IMR-90 (cell line): ENCODE results near the gene SNAP23. TPM values are rescaled to one million over a fixed set of nuclear protein-coding genes. Genes with fewer than 3 reads are reported as not detected.

Source experiments
- ATAC-seq: fragments of 200-7000 bp; cut with Tn5 transposase; 2 replicates; pipeline ENCODE4 v1.9.1; 2020; ENCODE audit warnings: low read depth, mild to moderate bottlenecking, moderate library complexity
- BruUV-seq: library from RNA; stranded (reverse); fragments of 400-500 nt; replicated peaks from 2 replicates; lab custom pipeline; 2021; lab: Mats Ljungman, UMichigan
- CTCF ChIA-PET: fragments of 300-600 bp; formaldehyde crosslinking; extraction: SDS; loops from one replicate; lab custom pipeline; 2021; ENCODE audit warnings: antibody characterized with exemption; lab: Yijun Ruan, JAX
- POLR2A ChIA-PET: fragments of 300-600 bp; sonication (Branson Sonifier 250); formaldehyde crosslinking; loops from one replicate; lab custom pipeline; 2022; ENCODE audit warnings: antibody characterized with exemption; ENCODE audit not compliant: unreplicated experiment; lab: Charles Lee
- DNase-seq: peaks from one replicate; pipeline ENCODE4 v3.0.0; 2013
- H2AFZ ChIP-seq: replicated peaks from 2 replicates; pipeline ENCODE3; 2013; ENCODE audit warnings: low read length, mild to moderate bottlenecking; ENCODE audit not compliant: poor library complexity
- H2AK5ac ChIP-seq: 2 replicates; pipeline ENCODE4 v1.6.1; 2013; ENCODE audit warnings: low read depth, low read length, inconsistent platforms
- H2AK9ac ChIP-seq: replicated peaks from 2 replicates; pipeline ENCODE3; 2013; ENCODE audit warnings: mild to moderate bottlenecking, low read depth, low read length, moderate library complexity; ENCODE audit not compliant: poor library complexity
- H2BK120ac ChIP-seq: 2 replicates; pipeline ENCODE4 v1.6.1; 2013; ENCODE audit warnings: low read depth, low read length, inconsistent platforms
- H2BK15ac ChIP-seq: 3 replicates; pipeline ENCODE4 v1.6.1; 2013; ENCODE audit warnings: low read depth, low read length, inconsistent platforms
- H2BK20ac ChIP-seq: 2 replicates; pipeline ENCODE4 v1.6.1; 2013; ENCODE audit warnings: low read depth, mild to moderate bottlenecking, inconsistent platforms, low read length, moderate library complexity
- H2BK5ac ChIP-seq: 2 replicates; pipeline ENCODE4 v1.6.1; 2013; ENCODE audit warnings: mild to moderate bottlenecking, low read depth, low read length, inconsistent platforms; ENCODE audit not compliant: poor library complexity, severe bottlenecking
- H3K14ac ChIP-seq: replicated peaks from 2 replicates; pipeline ENCODE4 v1.6.1; 2013; ENCODE audit warnings: low read depth, low read length, inconsistent platforms
- H3K18ac ChIP-seq: 2 replicates; pipeline ENCODE4 v1.6.1; 2013; ENCODE audit warnings: low read depth, low read length, control low read depth
- H3K23ac ChIP-seq: 2 replicates; pipeline ENCODE4 v1.6.1; 2013; ENCODE audit warnings: low read depth, low read length, inconsistent platforms
- H3K27ac ChIP-seq: 2 replicates; pipeline ENCODE4 v1.5.1; 2013; ENCODE audit warnings: mild to moderate bottlenecking, control low read depth, low read length; ENCODE audit not compliant: insufficient read depth
- H3K27me3 ChIP-seq: 2 replicates; pipeline ENCODE4 v1.6.1; 2013; ENCODE audit warnings: low read length; ENCODE audit not compliant: control insufficient read depth, insufficient read depth
- H3K36me3 ChIP-seq: 2 replicates; pipeline ENCODE4 v1.6.1; 2013; ENCODE audit warnings: low read length, mixed read lengths; ENCODE audit not compliant: control insufficient read depth, insufficient read depth
- H3K4ac ChIP-seq: 2 replicates; pipeline ENCODE4 v1.6.1; 2013; ENCODE audit warnings: low read depth, low read length, inconsistent platforms
- H3K4me1 ChIP-seq: 2 replicates; pipeline ENCODE4 v1.6.1; 2013; ENCODE audit warnings: low read length, mixed read lengths; ENCODE audit not compliant: control insufficient read depth, insufficient read depth
- H3K4me2 ChIP-seq: 2 replicates; pipeline ENCODE4 v1.6.1; 2013; ENCODE audit warnings: low read depth, mild to moderate bottlenecking, control low read depth, low read length, moderate library complexity
- H3K4me3 ChIP-seq: 2 replicates; pipeline ENCODE4 v1.5.1; 2013; ENCODE audit warnings: low read depth, mild to moderate bottlenecking, control low read depth, low read length, moderate library complexity; ENCODE audit not compliant: insufficient read depth
- H3K56ac ChIP-seq: 2 replicates; pipeline ENCODE4 v1.6.1; 2013; ENCODE audit warnings: low read length, inconsistent platforms; ENCODE audit not compliant: insufficient read depth; ENCODE audit errors: extremely low read depth
- H3K79me1 ChIP-seq, 2 experiments: 2 replicates each; pipeline ENCODE4 v1.6.1; 2013; ENCODE audit warnings: low read length in 2 of 2, inconsistent platforms in 1 of 2, low read depth in 1 of 2
- H3K9ac ChIP-seq: 2 replicates; pipeline ENCODE4 v1.6.1; 2013; ENCODE audit warnings: low read depth, low read length, control low read depth
- H3K9me1 ChIP-seq: 2 replicates; pipeline ENCODE4 v1.6.1; 2013; ENCODE audit warnings: low read length, inconsistent platforms; ENCODE audit not compliant: insufficient read depth
- H3K9me3 ChIP-seq: 2 replicates; pipeline ENCODE4 v1.6.1; 2013; ENCODE audit warnings: low read length; ENCODE audit not compliant: control insufficient read depth, insufficient read depth
- H4K20me1 ChIP-seq: 2 replicates; pipeline ENCODE4 v1.6.1; 2013; ENCODE audit warnings: low read length, inconsistent platforms; ENCODE audit not compliant: insufficient read depth
- H4K5ac ChIP-seq: 2 replicates; pipeline ENCODE4 v1.6.1; 2013; ENCODE audit warnings: mild to moderate bottlenecking, low read depth, low read length, control low read depth
- H4K8ac ChIP-seq, 2 experiments: 2 replicates each; pipeline ENCODE4 v1.6.1; 2013; ENCODE audit warnings: low read depth in 2 of 2, low read length in 2 of 2, control low read depth in 1 of 2, inconsistent platforms in 1 of 2
- H4K91ac ChIP-seq: 2 replicates; pipeline ENCODE4 v1.6.1; 2013; ENCODE audit warnings: low read depth, low read length, inconsistent platforms; ENCODE audit not compliant: insufficient read depth
- RAD21 ChIP-seq: IDR thresholded peaks from 2 replicates; pipeline ENCODE4 v1.6.1; 2012; ENCODE audit warnings: low read length, improper control_type of control experiment
- WGBS, 2 experiments: methylation state at CpG; one replicate each; pipeline versions ENCODE4 v1.1.5 to v1.1.7; 2013; ENCODE audit warnings: missing lambda C conversion rate in 2 of 2; ENCODE audit not compliant: insufficient read length in 1 of 2; ENCODE audit errors: extremely low coverage in 2 of 2; 5-methylcytosine and 5-hydroxymethylcytosine counted together
- dilution Hi-C: fragments of 300-500 bp; cut with HindIII; formaldehyde crosslinking; loops from one replicate; pipeline ENCODE4 v1.14.3; 2018; ENCODE audit warnings: low sequenced_read_pairs; ENCODE audit not compliant: unreplicated experiment
- in situ Hi-C: fragments of 300-500 bp; cut with MboI; formaldehyde crosslinking; loops from 3 replicates; pipeline ENCODE4 v1.14.3; 2019; ENCODE audit warnings: low sequenced_read_pairs, inconsistent platforms, mixed read lengths
- intact Hi-C: fragments of 100-400 bp; cut with micrococcal nuclease; formaldehyde crosslinking; loops from 2 replicates; pipeline ENCODE4 v1.10.0; 2022
- polyA plus RNA-seq, 3 experiments: library from polyadenylated mRNA; depleted of rRNA; stranded (reverse); fragments of >200 nt; gene quantifications; 2 replicates each; pipeline ENCODE4 v1.2.3, GENCODE V29; 2012; ENCODE audit warnings: low replicate concordance in 1 of 3
- total RNA-seq: library from RNA; depleted of rRNA; stranded (reverse); fragments of >200 nt; gene quantifications from 2 replicates; pipeline ENCODE4 v1.2.3, GENCODE V29; 2012

SNAP23 gene
- total and polyA plus RNA-seq, 2 of the 4 experiments (the other 2 are of a cell fraction) = 36.0 to 45.5 TPM

- Histone ChIP-seq H3K4me2 (peak overlapping the region; percentile 78), H2AFZ (peak overlapping the region; percentile 91), H3K4me1 (peaks cover 8% of the 10 kb centered on the region), H4K20me1 (no peaks in the 10 kb centered on the region; the same call in 1 of the 2 replicates), H4K5ac (peak overlapping the region; percentile 96), H4K91ac (peak overlapping the region; percentile 92), H3K9me1 (peaks cover 6% of the 10 kb centered on the region; the same call in 1 of the 2 replicates), H4K8ac (peak overlapping the region; percentile 81 to 98), H3K23ac (peak overlapping the region; percentile 44), H3K56ac (peak overlapping the region; percentile 90), H3K18ac (peak overlapping the region; percentile 49), H3K14ac (peak overlapping the region; percentile 52), H3K27ac (peak overlapping the region; percentile 36), H3K4me3 (peak overlapping the region; percentile 83), H2BK20ac (peak overlapping the region; percentile 28), H2AK5ac (peak overlapping the region; percentile 46; the same call in 1 of the 2 replicates), H3K36me3 (no peaks in the 10 kb centered on the region), H3K79me1 (peaks cover 8 to 46% of the 10 kb centered on the region in 2 experiments; a peak in 3 of 4 replicates), H2AK9ac (peak overlapping the region; percentile 82), H2BK120ac (peak overlapping the region; percentile 41), H3K27me3 (no peaks in the 10 kb centered on the region), H3K9ac (peak overlapping the region; percentile 48), H2BK15ac (peak overlapping the region; percentile 95; the same call in 2 of the 3 replicates), H2BK5ac (peak overlapping the region; percentile 93), H3K4ac (peak overlapping the region; percentile 68), H3K9me3 (no peaks in the 10 kb centered on the region)
- ATAC-seq (peak; percentile 1), DNase-seq (peak; percentile 77)
- dilution Hi-C loops = no loop called here
- 11% methylated on average over 5 of the region's 10 CpGs; no CpG with 5 or more reads in 1 of the 2 experiments for WGBS, 2 experiments
- in situ Hi-C loops = no loop called here
- intact Hi-C loops = loop anchor here (1.0 kb wide), 1 partner anchor 53 kb away; the partner anchor contains the start of genes HAUS2 and LRRC57
- CTCF ChIA-PET = interaction anchor here (1.2 kb wide), 1 partner anchor 11 kb away, joined by 3 read pairs; no protein-coding TSS in a partner anchor
- TF ChIP-seq RAD21 = no peak
- no TSS peak for BruUV-seq
- POLR2A ChIA-PET = interaction anchor here (0.6 to 1.0 kb wide), 2 partner anchors 11 to 12 kb away, joined by 3 read pairs; no protein-coding TSS in a partner anchor
These were observed 455 bp upstream of the SNAP23 start for GRCh38 chr15:42494998-42495360.
